IPS-18a (cell line): ENCODE data around the gene PACRG.

ENCODE experiments used
- H3K27ac ChIP-seq: one replicate; pipeline ENCODE4 v1.5.1; 2013; ENCODE audit warnings: low read length
- H3K27me3 ChIP-seq: one replicate; pipeline ENCODE4 v1.6.1; 2013; ENCODE audit warnings: mild to moderate bottlenecking, low read length; ENCODE audit not compliant: control insufficient read depth, insufficient read depth
- H3K36me3 ChIP-seq: one replicate; pipeline ENCODE4 v1.6.1; 2013; ENCODE audit warnings: low read depth, low read length; ENCODE audit not compliant: control insufficient read depth
- H3K4me1 ChIP-seq: one replicate; pipeline ENCODE4 v1.6.1; 2013; ENCODE audit warnings: low read depth, low read length; ENCODE audit not compliant: control insufficient read depth
- H3K4me3 ChIP-seq: one replicate; pipeline ENCODE4 v1.5.1; 2013; ENCODE audit warnings: low read length
- H3K9ac ChIP-seq: one replicate; pipeline ENCODE4 v1.6.1; 2013; ENCODE audit warnings: mild to moderate bottlenecking, low read length, moderate library complexity
- H3K9me3 ChIP-seq: one replicate; pipeline ENCODE4 v1.6.1; 2013; ENCODE audit warnings: low read depth, low read length; ENCODE audit not compliant: control insufficient read depth

Gene PACRG

GRCh38 chr6:163285691-163286090 lies 557.9 kb downstream of the PACRG start:
- H3K4me3 ChIP-seq, result no peak overlapping the region
- H3K4me1 ChIP-seq, result no peaks in the 10 kb centered on the region
- H3K9ac ChIP-seq, result no peak overlapping the region
- H3K27me3 ChIP-seq, result no peaks in the 10 kb centered on the region
- H3K9me3 ChIP-seq, result no peaks in the 10 kb centered on the region
- H3K27ac ChIP-seq, result no peak overlapping the region
- no peaks in the 10 kb centered on the region for H3K36me3 ChIP-seq

GRCh38 chr6:163287626-163288025 lies 559.9 kb downstream of the PACRG start:
- Histone ChIP-seq H3K4me3 (no peak overlapping the region), H3K27me3 (no peaks in the 10 kb centered on the region), H3K36me3 (no peaks in the 10 kb centered on the region), H3K9me3 (no peaks in the 10 kb centered on the region), H3K9ac (no peak overlapping the region), H3K27ac (no peak overlapping the region), H3K4me1 (no peaks in the 10 kb centered on the region)

GRCh38 chr6:163288066-163288465 lies 560.3 kb downstream of the PACRG start:
- no peak overlapping the region for H3K27ac ChIP-seq
- H3K9me3 ChIP-seq, result no peaks in the 10 kb centered on the region
- H3K36me3 ChIP-seq, result no peaks in the 10 kb centered on the region
- H3K27me3 ChIP-seq, result no peaks in the 10 kb centered on the region
- no peaks in the 10 kb centered on the region for H3K4me1 ChIP-seq
- H3K9ac ChIP-seq, result no peak overlapping the region
- H3K4me3 ChIP-seq, result no peak overlapping the region

- Histone ChIP-seq H3K9ac (no peak overlapping the region), H3K36me3 (no peaks in the 10 kb centered on the region)
Measured at GRCh38 chr6:163288915-163289314, 561.1 kb downstream of the PACRG start.

GRCh38 chr6:163289447-163289846 lies 561.7 kb downstream of the PACRG start:
- H3K27me3 ChIP-seq, result no peaks in the 10 kb centered on the region
- no peaks in the 10 kb centered on the region for H3K4me1 ChIP-seq
- no peak overlapping the region for H3K27ac ChIP-seq
- no peaks in the 10 kb centered on the region for H3K36me3 ChIP-seq
- no peak overlapping the region for H3K4me3 ChIP-seq
- H3K9ac ChIP-seq, result no peak overlapping the region
- no peaks in the 10 kb centered on the region for H3K9me3 ChIP-seq

More at GRCh38 chr6:163288915-163289314, 561.1 kb downstream of the PACRG start:
- Histone ChIP-seq H3K9me3 (no peaks in the 10 kb centered on the region), H3K27me3 (no peaks in the 10 kb centered on the region), H3K27ac (no peak overlapping the region), H3K4me3 (no peak overlapping the region), H3K4me1 (no peaks in the 10 kb centered on the region)

GRCh38 chr6:163290545-163291274 lies 562.9 kb downstream of the PACRG start:
- no peaks in the 10 kb centered on the region for H3K9me3 ChIP-seq
- H3K4me3 ChIP-seq, result no peak overlapping the region
- no peak overlapping the region for H3K9ac ChIP-seq
- H3K27me3 ChIP-seq, result no peaks in the 10 kb centered on the region
- no peak overlapping the region for H3K27ac ChIP-seq
- H3K4me1 ChIP-seq, result no peaks in the 10 kb centered on the region
- H3K36me3 ChIP-seq, result no peaks in the 10 kb centered on the region

- H3K4me1 ChIP-seq, result no peaks in the 10 kb centered on the region
- H3K27me3 ChIP-seq, result no peaks in the 10 kb centered on the region
- H3K9ac ChIP-seq, result no peak overlapping the region
- H3K27ac ChIP-seq, result no peak overlapping the region
- H3K9me3 ChIP-seq, result no peaks in the 10 kb centered on the region
- no peak overlapping the region for H3K4me3 ChIP-seq
- no peaks in the 10 kb centered on the region for H3K36me3 ChIP-seq
Measured at GRCh38 chr6:163291622-163292021, 563.8 kb downstream of the PACRG start.

- H3K36me3 ChIP-seq, result no peaks in the 10 kb centered on the region
- no peak overlapping the region for H3K9ac ChIP-seq
- H3K27me3 ChIP-seq, result no peaks in the 10 kb centered on the region
- H3K4me3 ChIP-seq, result no peak overlapping the region
- H3K27ac ChIP-seq, result no peak overlapping the region
- no peaks in the 10 kb centered on the region for H3K4me1 ChIP-seq
- H3K9me3 ChIP-seq, result no peaks in the 10 kb centered on the region
Measured at GRCh38 chr6:163293286-163293685, 565.5 kb downstream of the PACRG start.

- H3K27me3 ChIP-seq, result no peaks in the 10 kb centered on the region
- H3K36me3 ChIP-seq, result no peaks in the 10 kb centered on the region
- H3K4me1 ChIP-seq, result no peaks in the 10 kb centered on the region
- no peaks in the 10 kb centered on the region for H3K9me3 ChIP-seq
- H3K4me3 ChIP-seq, result no peak overlapping the region
- H3K27ac ChIP-seq, result no peak overlapping the region
- no peak overlapping the region for H3K9ac ChIP-seq
Measured at GRCh38 chr6:163294734-163295133, 567.0 kb downstream of the PACRG start.

GRCh38 chr6:163296835-163297519 lies 569.2 kb downstream of the PACRG start:
- no peak overlapping the region for H3K27ac ChIP-seq
- H3K27me3 ChIP-seq, result no peaks in the 10 kb centered on the region
- H3K4me3 ChIP-seq, result no peak overlapping the region
- H3K36me3 ChIP-seq, result no peaks in the 10 kb centered on the region
- no peak overlapping the region for H3K9ac ChIP-seq
- no peaks in the 10 kb centered on the region for H3K9me3 ChIP-seq
- peaks cover 2% of the 10 kb centered on the region for H3K4me1 ChIP-seq

GRCh38 chr6:163298079-163298830 lies 570.5 kb downstream of the PACRG start:
- Histone ChIP-seq H3K9ac (no peak overlapping the region), H3K9me3 (no peaks in the 10 kb centered on the region), H3K4me3 (no peak overlapping the region), H3K27me3 (no peaks in the 10 kb centered on the region), H3K27ac (no peak overlapping the region), H3K4me1 (peaks cover 4% of the 10 kb centered on the region), H3K36me3 (no peaks in the 10 kb centered on the region)
